Measurements from ENCODE around the gene STARD4. TPM values are rescaled to one million over a fixed set of nuclear protein-coding genes. Genes with fewer than 3 reads are reported as not detected.

The STARD4 gene
- total and polyA plus RNA-seq, 9 of the 15 experiments (the other 6 are each of a cell fraction or from before 2014, with no cell fraction given): 28.4 to 88.0 (median 34.0) TPM

- TF ChIP-seq HSF4 (CRISPR knock-in tag; IDR thresholded peaks at IDR 0.05; ENCODE audit: borderline replicate concordance) (no peak), PHB2 (IDR thresholded peaks at IDR 0.05; ENCODE audit: low read depth) (no peak), NFIC (IDR thresholded peaks at IDR 0.05) (peak; percentile 50), JUNB (CRISPR knock-in tag; conservative IDR thresholded peaks at IDR 0.05) (0 out of 2 replicates have a peak, but pooled peaks have one; percentile 37), SRF (CRISPR knock-in tag; IDR thresholded peaks at IDR 0.05) (no peak), TOE1 (IDR thresholded peaks at IDR 0.05; ENCODE audit: borderline replicate concordance) (peak; percentile 56; the same call in 1 of the 2 replicates), TOE1 (CRISPR knock-in tag; IDR thresholded peaks at IDR 0.05; ENCODE audit: borderline replicate concordance, low read depth) (no peak), NFYB (IDR thresholded peaks at IDR 0.05; ENCODE audit: extremely low read depth, insufficient read length) (no peak), ZFPM2 (CRISPR knock-in tag; IDR thresholded peaks at IDR 0.05) (no peak), CBFA2T3 (IDR thresholded peaks at IDR 0.05) (peak; percentile 50), ETV1 (tag; conservative IDR thresholded peaks at IDR 0.05; ENCODE audit: low read depth) (peak; percentile 93), PPARD (CRISPR knock-in tag; IDR thresholded peaks at IDR 0.05) (no peak), SIN3B (IDR thresholded peaks at IDR 0.05; ENCODE audit: low read depth) (no peak), ZNF280A (IDR thresholded peaks at IDR 0.05; ENCODE audit: low read depth, partially characterized antibody) (no peak)
- TF ChIP-seq, protein P1, sequence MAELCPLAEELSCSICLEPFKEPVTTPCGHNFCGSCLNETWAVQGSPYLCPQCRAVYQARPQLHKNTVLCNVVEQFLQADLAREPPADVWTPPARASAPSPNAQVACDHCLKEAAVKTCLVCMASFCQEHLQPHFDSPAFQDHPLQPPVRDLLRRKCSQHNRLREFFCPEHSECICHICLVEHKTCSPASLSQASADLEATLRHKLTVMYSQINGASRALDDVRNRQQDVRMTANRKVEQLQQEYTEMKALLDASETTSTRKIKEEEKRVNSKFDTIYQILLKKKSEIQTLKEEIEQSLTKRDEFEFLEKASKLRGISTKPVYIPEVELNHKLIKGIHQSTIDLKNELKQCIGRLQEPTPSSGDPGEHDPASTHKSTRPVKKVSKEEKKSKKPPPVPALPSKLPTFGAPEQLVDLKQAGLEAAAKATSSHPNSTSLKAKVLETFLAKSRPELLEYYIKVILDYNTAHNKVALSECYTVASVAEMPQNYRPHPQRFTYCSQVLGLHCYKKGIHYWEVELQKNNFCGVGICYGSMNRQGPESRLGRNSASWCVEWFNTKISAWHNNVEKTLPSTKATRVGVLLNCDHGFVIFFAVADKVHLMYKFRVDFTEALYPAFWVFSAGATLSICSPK (IDR thresholded peaks at IDR 0.05; ENCODE audit: borderline replicate concordance): no peak
- TF ChIP-seq, protein P2, sequence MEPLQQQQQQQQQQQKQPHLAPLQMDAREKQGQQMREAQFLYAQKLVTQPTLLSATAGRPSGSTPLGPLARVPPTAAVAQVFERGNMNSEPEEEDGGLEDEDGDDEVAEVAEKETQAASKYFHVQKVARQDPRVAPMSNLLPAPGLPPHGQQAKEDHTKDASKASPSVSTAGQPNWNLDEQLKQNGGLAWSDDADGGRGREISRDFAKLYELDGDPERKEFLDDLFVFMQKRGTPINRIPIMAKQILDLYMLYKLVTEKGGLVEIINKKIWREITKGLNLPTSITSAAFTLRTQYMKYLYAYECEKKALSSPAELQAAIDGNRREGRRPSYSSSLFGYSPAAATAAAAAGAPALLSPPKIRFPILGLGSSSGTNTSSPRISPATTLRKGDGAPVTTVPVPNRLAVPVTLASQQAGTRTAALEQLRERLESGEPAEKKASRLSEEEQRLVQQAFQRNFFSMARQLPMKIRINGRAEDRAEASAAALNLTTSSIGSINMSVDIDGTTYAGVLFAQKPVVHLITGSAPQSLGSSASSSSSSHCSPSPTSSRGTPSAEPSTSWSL (CRISPR knock-in tag; IDR thresholded peaks at IDR 0.05; ENCODE audit: borderline replicate concordance): no peak
- TF ChIP-seq, protein P3, sequence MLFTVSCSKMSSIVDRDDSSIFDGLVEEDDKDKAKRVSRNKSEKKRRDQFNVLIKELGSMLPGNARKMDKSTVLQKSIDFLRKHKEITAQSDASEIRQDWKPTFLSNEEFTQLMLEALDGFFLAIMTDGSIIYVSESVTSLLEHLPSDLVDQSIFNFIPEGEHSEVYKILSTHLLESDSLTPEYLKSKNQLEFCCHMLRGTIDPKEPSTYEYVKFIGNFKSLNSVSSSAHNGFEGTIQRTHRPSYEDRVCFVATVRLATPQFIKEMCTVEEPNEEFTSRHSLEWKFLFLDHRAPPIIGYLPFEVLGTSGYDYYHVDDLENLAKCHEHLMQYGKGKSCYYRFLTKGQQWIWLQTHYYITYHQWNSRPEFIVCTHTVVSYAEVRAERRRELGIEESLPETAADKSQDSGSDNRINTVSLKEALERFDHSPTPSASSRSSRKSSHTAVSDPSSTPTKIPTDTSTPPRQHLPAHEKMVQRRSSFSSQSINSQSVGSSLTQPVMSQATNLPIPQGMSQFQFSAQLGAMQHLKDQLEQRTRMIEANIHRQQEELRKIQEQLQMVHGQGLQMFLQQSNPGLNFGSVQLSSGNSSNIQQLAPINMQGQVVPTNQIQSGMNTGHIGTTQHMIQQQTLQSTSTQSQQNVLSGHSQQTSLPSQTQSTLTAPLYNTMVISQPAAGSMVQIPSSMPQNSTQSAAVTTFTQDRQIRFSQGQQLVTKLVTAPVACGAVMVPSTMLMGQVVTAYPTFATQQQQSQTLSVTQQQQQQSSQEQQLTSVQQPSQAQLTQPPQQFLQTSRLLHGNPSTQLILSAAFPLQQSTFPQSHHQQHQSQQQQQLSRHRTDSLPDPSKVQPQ (CRISPR knock-in tag; IDR thresholded peaks at IDR 0.05; ENCODE audit: borderline replicate concordance): no peak
- TF ChIP-seq, protein P4, sequence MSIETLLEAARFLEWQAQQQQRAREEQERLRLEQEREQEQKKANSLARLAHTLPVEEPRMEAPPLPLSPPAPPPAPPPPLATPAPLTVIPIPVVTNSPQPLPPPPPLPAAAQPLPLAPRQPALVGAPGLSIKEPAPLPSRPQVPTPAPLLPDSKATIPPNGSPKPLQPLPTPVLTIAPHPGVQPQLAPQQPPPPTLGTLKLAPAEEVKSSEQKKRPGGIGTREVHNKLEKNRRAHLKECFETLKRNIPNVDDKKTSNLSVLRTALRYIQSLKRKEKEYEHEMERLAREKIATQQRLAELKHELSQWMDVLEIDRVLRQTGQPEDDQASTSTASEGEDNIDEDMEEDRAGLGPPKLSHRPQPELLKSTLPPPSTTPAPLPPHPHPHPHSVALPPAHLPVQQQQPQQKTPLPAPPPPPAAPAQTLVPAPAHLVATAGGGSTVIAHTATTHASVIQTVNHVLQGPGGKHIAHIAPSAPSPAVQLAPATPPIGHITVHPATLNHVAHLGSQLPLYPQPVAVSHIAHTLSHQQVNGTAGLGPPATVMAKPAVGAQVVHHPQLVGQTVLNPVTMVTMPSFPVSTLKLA (conservative IDR thresholded peaks at IDR 0.05): peak; percentile 34 to 67; a peak in 2 of 4 replicates
These were observed 18.0 kb upstream of the STARD4 start (continued) for GRCh38 chr5:111530298-111530740.

Data from K562 (cell line).